Cardiac muscle cell (in vitro differentiated cells and primary cell): Measurements from ENCODE around the gene WDR6. TPM values are rescaled to one million over a fixed set of nuclear protein-coding genes. Genes with fewer than 3 reads are reported as not detected.
"Not testable (repeated sequence)": the region's sequence is repeated elsewhere in the genome, so short reads cannot be mapped to it uniquely, and the experiment has no call there.

ENCODE experiments used
- DNase-seq, 2 donors: peaks; one replicate each; pipeline versions ENCODE4 v3.0.0 to v3.0.0-alpha.2; 2010 to 2017; ENCODE audit warnings: low read depth in 1 of 2, low spot score in 1 of 2
- H3K27ac ChIP-seq: fragments of 200-600 bp; sonication (generic); 2 replicates; pipeline ENCODE4 v1.5.1; 2016
- H3K27me3 ChIP-seq: fragments of 200-600 bp; sonication (generic); 2 replicates; pipeline ENCODE4 v1.6.0; 2016; ENCODE audit warnings: control low read depth
- H3K36me3 ChIP-seq: fragments of 200-600 bp; sonication (generic); 2 replicates; pipeline ENCODE4 v1.5.1; 2016; ENCODE audit warnings: control low read depth
- H3K4me1 ChIP-seq: fragments of 200-600 bp; sonication (generic); 2 replicates; pipeline ENCODE4 v1.8.1; 2017; ENCODE audit warnings: low read depth, mild to moderate bottlenecking, mixed run types
- H3K4me3 ChIP-seq: fragments of 200-600 bp; sonication (generic); 2 replicates; pipeline ENCODE4 v1.5.1; 2016; ENCODE audit warnings: mild to moderate bottlenecking
- H3K9me3 ChIP-seq: fragments of 200-600 bp; sonication (generic); 2 replicates; pipeline ENCODE4 v1.5.1; 2017; ENCODE audit warnings: low read depth, mild to moderate bottlenecking, control low read depth
- CTCF ChIP-seq: IDR thresholded peaks from 2 replicates; pipeline ENCODE4 v1.5.1; 2012; ENCODE audit warnings: low read depth, mild to moderate bottlenecking, low read length
- polyA plus RNA-seq: library from polyadenylated mRNA; unstranded; fragments of >200 nt; fragmentation: Nextera tagmentation; extraction: Ambion mirVana; gene quantifications from 2 replicates; pipeline ENCODE4 v1.2.1, GENCODE V29; 2016
- total RNA-seq: library from RNA; depleted of rRNA; stranded (reverse); fragments of >200 nt; gene quantifications from 2 replicates; pipeline ENCODE4 v1.2.3, GENCODE V29; 2016

WDR6 gene
- total and polyA plus RNA-seq, 2 experiments from 2014 or later, result 223 to 277 TPM

- peak; percentile 27 to 72 for DNase-seq
- Histone ChIP-seq H3K36me3 (no peaks in the 10 kb centered on the region), H3K9me3 (no peaks in the 10 kb centered on the region), H3K4me3 (peak overlapping the region; percentile 84), H3K4me1 (no peaks in the 10 kb centered on the region), H3K27me3 (no peaks in the 10 kb centered on the region), H3K27ac (peak overlapping the region; percentile 77)
- TF ChIP-seq CTCF, result no peak
Observed at GRCh38 chr3:49006408-49007067, 653 bp upstream of the WDR6 start.

GRCh38 chr3:49007771-49008528 is 759 bp downstream of the WDR6 start:
- DNase-seq, result peak; percentile 88 to 92

GRCh38 chr3:49008627-49009026 is 1.4 kb downstream of the WDR6 start:
- not testable (repeated sequence) for H3K9me3 ChIP-seq, H3K27me3 ChIP-seq, H3K4me1 ChIP-seq, H3K4me3 ChIP-seq, DNase-seq
- Histone ChIP-seq H3K27ac (peak overlapping the region; percentile 62), H3K36me3 (peaks cover 11% of the 10 kb centered on the region)

More at GRCh38 chr3:49007771-49008528, 759 bp downstream of the WDR6 start:
- Histone ChIP-seq H3K36me3 (peaks cover 4% of the 10 kb centered on the region), H3K9me3 (no peaks in the 10 kb centered on the region), H3K4me1 (no peaks in the 10 kb centered on the region), H3K4me3 (peak overlapping the region; percentile 84), H3K27ac (peak overlapping the region; percentile 94), H3K27me3 (no peaks in the 10 kb centered on the region)
- no peak for TF ChIP-seq CTCF

- TF ChIP-seq CTCF, result no peak
- H3K9me3 ChIP-seq, result no peaks in the 10 kb centered on the region
Observed at GRCh38 chr3:49009396-49009795, 2.2 kb downstream of the WDR6 start.

GRCh38 chr3:49012441-49013017 is 5.3 kb downstream of the WDR6 start:
- H3K36me3 ChIP-seq, result peaks cover 38% of the 10 kb centered on the region
- no peak for TF ChIP-seq CTCF
- H3K4me3 ChIP-seq, result no peak overlapping the region
- DNase-seq, result peak in 1 of 2 donors; percentile 58
- H3K27ac ChIP-seq, result peak overlapping the region; percentile 72
- no peaks in the 10 kb centered on the region for H3K9me3 ChIP-seq
- no peaks in the 10 kb centered on the region for H3K27me3 ChIP-seq
- H3K4me1 ChIP-seq, result peaks cover 3% of the 10 kb centered on the region

More at GRCh38 chr3:49009396-49009795, 2.2 kb downstream of the WDR6 start:
- DNase-seq, result no peak
- H3K4me1 ChIP-seq, result no peaks in the 10 kb centered on the region
- no peaks in the 10 kb centered on the region for H3K27me3 ChIP-seq
- peaks cover 17% of the 10 kb centered on the region for H3K36me3 ChIP-seq
- no peak overlapping the region for H3K27ac ChIP-seq
- no peak overlapping the region for H3K4me3 ChIP-seq
